Measurements from ENCODE around the gene SPRR5.

- TF ChIP-seq POLR2A (IDR thresholded peaks at IDR 0.05) (no peak), CTCF (IDR thresholded peaks at IDR 0.05) (no peak)
Measured at GRCh38 chr1:152924191-152924590, 22.8 kb upstream of the SPRR5 start.
